Measurements from ENCODE around the gene FXYD5. TPM values are rescaled to one million over a fixed set of nuclear protein-coding genes. Genes with fewer than 3 reads are reported as not detected.

FXYD5 gene
- total and polyA plus RNA-seq, 10 of the 15 experiments (the other 5 are each of a cell fraction or from before 2014, with no cell fraction given): 30.0 to 159 (median 93.9) TPM

- H4K20me1 ChIP-seq (ENCODE audit: control insufficient read depth, insufficient read depth): no peaks in the 10 kb centered on the region
- H3K79me2 ChIP-seq (ENCODE audit: control insufficient read depth, insufficient read depth, low read length): no peaks in the 10 kb centered on the region
- ChIA-PET CTCF (no interaction called here), SMC1A (ENCODE audit: uncharacterized antibody, unreplicated experiment) (no interaction called here), POLR2A (no interaction called here), RAD21 (ENCODE audit: unreplicated experiment) (no interaction called here)
- H3K36me3 ChIP-seq (ENCODE audit: control insufficient read depth in 2 of 2, insufficient read depth in 2 of 2, low read length in 1 of 2): no peaks in the 10 kb centered on the region
- H3K4me2 ChIP-seq (ENCODE audit: control insufficient read depth, insufficient read depth): no peak overlapping the region
- in situ Hi-C loops (cut with MboI) (no loop called here), intact Hi-C loops (cut with micrococcal nuclease; ENCODE audit: unreplicated experiment) (loop anchor here (10.0 kb wide), 1 partner anchor 156 kb away; no protein-coding TSS in a partner anchor)
- no peak overlapping the region for H2AFZ ChIP-seq (ENCODE audit: control insufficient read depth, low read depth, low read length)
- no peak for ATAC-seq
- H3K9me3 ChIP-seq (replicated peaks; ENCODE audit: control insufficient read depth, insufficient read depth, low read length): no peaks in the 10 kb centered on the region
- no peak for FAIRE-seq
- BruUV-seq (replicated peaks): no TSS peak
- no peak for DNase-seq (ENCODE audit: low read depth, low spot score)
- H3K9ac ChIP-seq (ENCODE audit: control insufficient read depth, insufficient read depth, low read length): no peak overlapping the region
- H3K27me3 ChIP-seq (replicated peaks in 1 of 2; ENCODE audit: control insufficient read depth in 2 of 2, insufficient read depth in 2 of 2, low read length in 1 of 2): no peaks in the 10 kb centered on the region
- H3K27ac ChIP-seq (ENCODE audit: control insufficient read depth, insufficient read depth): no peak overlapping the region
- H3K4me3 ChIP-seq: no peak overlapping the region
- WGBS (ENCODE audit: insufficient coverage, insufficient replicate concordance, low lambda C conversion rate, missing lambda C conversion rate): 51% methylated on average over 28 of the region's 31 CpGs
- H3K4me1 ChIP-seq (ENCODE audit: control insufficient read depth, insufficient read depth, low read length): no peaks in the 10 kb centered on the region
- TF ChIP-seq MTA3 (IDR thresholded peaks at IDR 0.05; ENCODE audit: borderline replicate concordance, low read length) (no peak), SIN3A (IDR thresholded peaks at IDR 0.05; ENCODE audit: low read depth, low read length) (no peak), WRNIP1 (IDR thresholded peaks at IDR 0.05; ENCODE audit: borderline replicate concordance, low read depth, low read length) (no peak), NKRF (conservative IDR thresholded peaks at IDR 0.05) (no peak), RCOR1 (conservative IDR thresholded peaks at IDR 0.05; ENCODE audit: low read depth, low read length) (no peak), MLLT1 (IDR thresholded peaks at IDR 0.05) (no peak), RELB (IDR thresholded peaks at IDR 0.05; ENCODE audit: low read depth) (no peak), BCL3 (IDR thresholded peaks at IDR 0.05; ENCODE audit: borderline replicate concordance, insufficient read depth, low read depth, low read length, poor library complexity, severe bottlenecking) (no peak), MAX (IDR thresholded peaks at IDR 0.05; ENCODE audit: low read depth, low read length) (no peak), ZBTB40 (IDR thresholded peaks at IDR 0.05; ENCODE audit: borderline replicate concordance) (no peak)
These were observed 23.5 kb upstream of the FXYD5 start for GRCh38 chr19:35130761-35131720.

All from GM12878 (cell line).